Neuronal stem cell (in vitro differentiated cells): ENCODE results near the gene TCEAL8. TPM values are rescaled to one million over a fixed set of nuclear protein-coding genes. Genes with fewer than 3 reads are reported as not detected.

Experiments
- DNase-seq: peaks from one replicate; pipeline ENCODE4 v3.0.0-alpha.2; 2013; ENCODE audit warnings: low spot score
- H2AFZ ChIP-seq: one replicate; pipeline ENCODE4 v1.6.1; 2013; ENCODE audit warnings: mild to moderate bottlenecking, low read length, inconsistent platforms
- H2AK5ac ChIP-seq: 2 replicates; pipeline ENCODE4 v1.6.1; 2013; ENCODE audit warnings: low read depth, mild to moderate bottlenecking, inconsistent platforms, low read length, moderate library complexity, mixed read lengths
- H2BK120ac ChIP-seq: 2 replicates; pipeline ENCODE4 v1.6.1; 2013; ENCODE audit warnings: low read depth, mild to moderate bottlenecking, inconsistent platforms, low read length, moderate library complexity, mixed read lengths
- H2BK12ac ChIP-seq: one replicate; pipeline ENCODE4 v1.6.1; 2013; ENCODE audit warnings: low read length, inconsistent platforms
- H2BK15ac ChIP-seq: 2 replicates; pipeline ENCODE4 v1.6.1; 2013; ENCODE audit warnings: mild to moderate bottlenecking, low read length, inconsistent platforms, mixed read lengths
- H2BK5ac ChIP-seq: one replicate; pipeline ENCODE4 v1.6.1; 2013; ENCODE audit warnings: inconsistent platforms, mild to moderate bottlenecking, low read length, moderate library complexity
- H3K14ac ChIP-seq: one replicate; pipeline ENCODE4 v1.6.1; 2013; ENCODE audit warnings: low read length, inconsistent platforms
- H3K18ac ChIP-seq: 2 replicates; pipeline ENCODE4 v1.6.1; 2013; ENCODE audit warnings: low read length, inconsistent platforms
- H3K23ac ChIP-seq: 2 replicates; pipeline ENCODE4 v1.6.1; 2013; ENCODE audit warnings: low read depth, mild to moderate bottlenecking, mixed read lengths, low read length, inconsistent platforms; ENCODE audit not compliant: poor library complexity
- H3K27ac ChIP-seq: replicated peaks from 3 replicates; pipeline ENCODE4 v1.5.1; 2013; ENCODE audit warnings: low read length, inconsistent platforms
- H3K27me3 ChIP-seq, 3 experiments: 2 replicates each; pipeline ENCODE4 v1.6.1; 2013; ENCODE audit warnings: low read length in 3 of 3, mild to moderate bottlenecking in 2 of 3, inconsistent platforms in 1 of 3, low read depth in 1 of 3, mixed read lengths in 1 of 3, moderate library complexity in 1 of 3; ENCODE audit not compliant: control insufficient read depth in 3 of 3, insufficient read depth in 3 of 3
- H3K36me3 ChIP-seq, 2 donors: replicated peaks in 1 of 2; 2 replicates each; pipeline ENCODE4 v1.6.1; 2013; ENCODE audit warnings: low read length in 2 of 2; ENCODE audit not compliant: control insufficient read depth in 2 of 2, insufficient read depth in 2 of 2
- H3K4ac ChIP-seq: 2 replicates; pipeline ENCODE4 v1.6.1; 2013; ENCODE audit warnings: inconsistent platforms, mild to moderate bottlenecking, low read length, moderate library complexity
- H3K4me1 ChIP-seq, 2 donors: 1 replicate in 1 of 2; 2 replicates in 1 of 2; pipeline ENCODE4 v1.6.1; 2013; ENCODE audit warnings: low read length in 2 of 2, low read depth in 1 of 2; ENCODE audit not compliant: control insufficient read depth in 2 of 2, insufficient read depth in 1 of 2
- H3K4me2 ChIP-seq: one replicate; pipeline ENCODE4 v1.6.1; 2013; ENCODE audit warnings: mild to moderate bottlenecking, low read length, inconsistent platforms; ENCODE audit not compliant: insufficient read depth, poor library complexity, severe bottlenecking
- H3K4me3 ChIP-seq, 2 donors: 2 replicates each; pipeline ENCODE4 v1.5.1; 2013; ENCODE audit warnings: low read length in 2 of 2, mild to moderate bottlenecking in 2 of 2, inconsistent platforms in 1 of 2, moderate library complexity in 1 of 2
- H3K79me1 ChIP-seq: one replicate; pipeline ENCODE4 v1.6.1; 2013; ENCODE audit warnings: low read depth, mild to moderate bottlenecking, inconsistent platforms, low read length, moderate library complexity
- H3K9ac ChIP-seq: one replicate; pipeline ENCODE4 v1.6.1; 2013; ENCODE audit warnings: mild to moderate bottlenecking, low read depth, low read length, inconsistent platforms; ENCODE audit not compliant: poor library complexity
- H3K9me3 ChIP-seq, 2 donors: replicated peaks in 1 of 2; 2 replicates each; pipeline versions ENCODE3 to v1.6.1; 2013; ENCODE audit warnings: low read length in 2 of 2, mild to moderate bottlenecking in 2 of 2, inconsistent platforms in 1 of 2, low read depth in 1 of 2, mixed read lengths in 1 of 2, moderate library complexity in 1 of 2; ENCODE audit not compliant: control insufficient read depth in 2 of 2, insufficient read depth in 1 of 2
- H4K8ac ChIP-seq: one replicate; pipeline ENCODE4 v1.6.1; 2013; ENCODE audit warnings: low read depth, mild to moderate bottlenecking, inconsistent platforms, low read length, moderate library complexity
- H4K91ac ChIP-seq: one replicate; pipeline ENCODE4 v1.6.1; 2013; ENCODE audit warnings: low read length, low read depth, mild to moderate bottlenecking, inconsistent platforms; ENCODE audit not compliant: poor library complexity
- WGBS, 2 donors: extraction: QIAGEN DNeasy Blood & Tissue Kit; methylation state at CpG; one replicate each; pipeline ENCODE4 v1.1.7; 2013; ENCODE audit warnings: missing lambda C conversion rate in 2 of 2, mixed read lengths in 1 of 2; ENCODE audit not compliant: insufficient read length in 2 of 2, insufficient replicate concordance in 1 of 2; ENCODE audit errors: extremely low coverage in 2 of 2; 5-methylcytosine and 5-hydroxymethylcytosine counted together
- polyA plus RNA-seq, 2 experiments: library from polyadenylated mRNA; stranded (reverse); fragments of 200-250 nt; gene quantifications; one replicate each; pipeline ENCODE4 v1.2.3, GENCODE V29; 2013

TCEAL8 gene
- 119 TPM for polyA plus RNA-seq (2013, experiment 1 of 2)
- polyA plus RNA-seq (2013, experiment 2 of 2) = 123 TPM

GRCh38 chrX:103254921-103255493 lies at the start of gene TCEAL8:
TCEAL8 (minus strand) TSS chrX:103255155; CDS start chrX:103253979, 1,176 bp downstream.
- no peak within 1 kb of the TSS for H2BK120ac ChIP-seq
- H2AK5ac ChIP-seq = no peak within 1 kb of the TSS
- no peaks in the 10 kb centered on the region for H3K9me3 ChIP-seq
- H2BK12ac ChIP-seq = no peak within 1 kb of the TSS
- no peak within 1 kb of the TSS for H3K9ac ChIP-seq
- H3K79me1 ChIP-seq = no peaks in the 10 kb centered on the region
- peak within 1 kb of the TSS; percentile 85 for H2AFZ ChIP-seq
- H4K91ac ChIP-seq = no peak within 1 kb of the TSS
- H3K4me1 ChIP-seq = peaks cover 0 to 2% of the 10 kb centered on the region in 2 donors
- H3K27ac ChIP-seq = peak within 1 kb of the TSS; percentile 90
- peak within 1 kb of the TSS; percentile 52 for H3K18ac ChIP-seq
- H3K36me3 ChIP-seq = peaks cover 2 to 15% of the 10 kb centered on the region in 2 donors
- DNase-seq = peak; percentile 50
- no peak within 1 kb of the TSS for H3K4ac ChIP-seq
- WGBS, 2 donors = no CpG with 5 or more reads among the region's 22 CpGs
- H4K8ac ChIP-seq = no peak within 1 kb of the TSS
- peaks cover 0 to 27% (median 0%) of the 10 kb centered on the region in 3 experiments for H3K27me3 ChIP-seq
- H2BK5ac ChIP-seq = peak within 1 kb of the TSS; percentile 11
- no peak within 1 kb of the TSS for H3K23ac ChIP-seq
- peak within 1 kb of the TSS; percentile 73 to 88 for H3K4me3 ChIP-seq
- no peak within 1 kb of the TSS for H3K14ac ChIP-seq
- peak within 1 kb of the TSS; percentile 37 for H3K4me2 ChIP-seq
- H2BK15ac ChIP-seq = no peak within 1 kb of the TSS

GRCh38 chrX:103304705-103305104 lies 49.8 kb upstream of the TCEAL8 start:
- Histone ChIP-seq H4K91ac (no peak overlapping the region), H3K18ac (no peak overlapping the region), H2BK15ac (no peak overlapping the region), H4K8ac (no peak overlapping the region), H3K36me3 (no peaks in the 10 kb centered on the region), H2AK5ac (no peak overlapping the region), H3K27ac (no peak overlapping the region), H2BK12ac (no peak overlapping the region), H3K9ac (no peak overlapping the region), H3K23ac (no peak overlapping the region), H3K4ac (no peak overlapping the region), H3K4me2 (no peak overlapping the region), H3K4me3 (no peak overlapping the region), H3K79me1 (no peaks in the 10 kb centered on the region), H3K4me1 (no peaks in the 10 kb centered on the region), H2AFZ (no peak overlapping the region), H3K14ac (no peak overlapping the region), H2BK120ac (no peak overlapping the region), H3K9me3 (no peaks in the 10 kb centered on the region), H3K27me3 (peaks cover 0 to 12% (median 0%) of the 10 kb centered on the region in 3 experiments), H2BK5ac (no peak overlapping the region)
- DNase-seq = no peak

- no peak overlapping the region for H3K9ac ChIP-seq
- H4K91ac ChIP-seq = no peak overlapping the region
- H2BK15ac ChIP-seq = no peak overlapping the region
- H2BK5ac ChIP-seq = no peak overlapping the region
- no peak overlapping the region for H3K4me3 ChIP-seq
- H3K9me3 ChIP-seq = peaks cover 0 to 2% of the 10 kb centered on the region in 2 donors
- no peak for DNase-seq
- no peaks in the 10 kb centered on the region for H3K79me1 ChIP-seq
- H3K36me3 ChIP-seq = no peaks in the 10 kb centered on the region
- no peak overlapping the region for H2AFZ ChIP-seq
- H4K8ac ChIP-seq = no peak overlapping the region
- H2AK5ac ChIP-seq = no peak overlapping the region
- no peak overlapping the region for H3K23ac ChIP-seq
- no CpG with 5 or more reads among the region's 2 CpGs for WGBS, 2 donors
- no peak overlapping the region for H3K14ac ChIP-seq
- H2BK12ac ChIP-seq = no peak overlapping the region
- no peak overlapping the region for H2BK120ac ChIP-seq
- peaks cover 0 to 18% (median 0%) of the 10 kb centered on the region in 3 experiments for H3K27me3 ChIP-seq
- no peaks in the 10 kb centered on the region for H3K4me1 ChIP-seq
- no peak overlapping the region for H3K27ac ChIP-seq
- H3K18ac ChIP-seq = no peak overlapping the region
- H3K4ac ChIP-seq = no peak overlapping the region
- H3K4me2 ChIP-seq = no peak overlapping the region
Measured at GRCh38 chrX:103293118-103293517, 38.2 kb upstream of the TCEAL8 start.

- Histone ChIP-seq H2BK120ac (no peak overlapping the region), H2AFZ (no peak overlapping the region), H4K91ac (no peak overlapping the region), H3K4me2 (no peak overlapping the region), H3K18ac (no peak overlapping the region), H3K27me3 (peaks cover 0 to 43% (median 0%) of the 10 kb centered on the region in 3 experiments), H3K9me3 (no peaks in the 10 kb centered on the region), H3K79me1 (no peaks in the 10 kb centered on the region), H3K4me3 (no peak overlapping the region), H3K14ac (no peak overlapping the region), H2BK5ac (no peak overlapping the region), H4K8ac (no peak overlapping the region), H3K23ac (no peak overlapping the region), H3K4me1 (no peaks in the 10 kb centered on the region), H2BK12ac (no peak overlapping the region), H3K36me3 (no peaks in the 10 kb centered on the region), H2BK15ac (no peak overlapping the region), H3K4ac (no peak overlapping the region), H3K9ac (no peak overlapping the region), H3K27ac (no peak overlapping the region), H2AK5ac (no peak overlapping the region)
- WGBS, 2 donors = no CpG with 5 or more reads among the region's 1 CpG
- no peak for DNase-seq
Measured at GRCh38 chrX:103279624-103280023, 24.7 kb upstream of the TCEAL8 start.
